GM19238 (cell line): ENCODE measurements around the gene ALG5.

Experiments used
- DNase-seq: peaks from one replicate; pipeline ENCODE4 v3.0.0; 2011; ENCODE audit warnings: low spot score; ENCODE audit not compliant: insufficient read length

The ALG5 gene

DNA sequence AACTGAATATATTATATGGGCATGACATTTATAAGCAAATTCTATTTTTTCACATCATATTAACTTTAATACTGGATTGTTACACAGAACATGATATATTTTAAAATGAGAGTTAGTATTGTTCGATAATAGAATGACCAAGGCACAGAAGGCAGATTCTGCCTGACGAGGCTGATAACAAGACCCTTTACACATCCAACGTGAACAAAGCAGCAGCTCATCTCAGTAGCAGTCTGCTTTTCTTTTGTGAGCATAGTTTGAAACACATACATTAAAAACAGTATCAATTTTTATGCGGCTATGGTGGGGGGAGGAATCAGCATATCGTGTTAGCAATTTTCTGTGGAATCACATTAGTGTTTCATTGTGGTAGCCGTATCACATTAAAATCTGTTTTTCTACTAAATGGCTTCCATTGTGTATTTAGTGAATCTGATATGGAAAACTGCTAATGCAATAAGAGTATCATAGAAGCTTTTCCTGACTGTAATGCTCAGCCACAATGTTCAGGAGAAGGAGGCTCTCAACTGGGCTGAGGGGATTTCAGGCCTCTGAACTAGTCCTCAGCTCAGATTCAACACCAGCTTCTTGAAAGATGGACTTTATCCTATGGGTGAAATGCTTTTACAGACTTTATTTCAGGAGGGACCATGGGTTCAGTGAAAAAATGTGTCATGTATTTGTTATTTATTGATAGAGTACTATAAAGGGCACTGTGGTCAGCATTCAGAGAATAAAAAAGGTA is 83.1 kb downstream of the ALG5 start:
- no peak for DNase-seq

DNA sequence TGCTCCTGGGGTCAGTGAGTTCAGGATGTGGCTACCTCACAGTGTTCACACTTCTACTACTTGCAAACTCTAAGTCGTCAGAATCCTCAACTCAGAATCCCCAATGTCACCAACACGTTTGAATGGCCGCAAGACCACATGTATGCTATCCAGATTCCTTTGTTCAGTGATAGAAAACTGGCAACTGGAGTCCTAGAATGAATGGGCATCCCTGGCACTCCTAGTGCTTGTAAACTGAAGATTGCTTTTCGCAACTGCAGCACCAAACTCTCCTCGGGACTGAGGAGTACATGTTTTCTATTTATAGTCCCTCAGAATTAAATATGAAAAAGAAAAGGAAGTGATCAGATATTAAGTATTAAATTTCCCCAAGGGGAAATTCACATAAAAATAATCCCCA is 84.0 kb downstream of the ALG5 start:
- DNase-seq, result no peak

DNA sequence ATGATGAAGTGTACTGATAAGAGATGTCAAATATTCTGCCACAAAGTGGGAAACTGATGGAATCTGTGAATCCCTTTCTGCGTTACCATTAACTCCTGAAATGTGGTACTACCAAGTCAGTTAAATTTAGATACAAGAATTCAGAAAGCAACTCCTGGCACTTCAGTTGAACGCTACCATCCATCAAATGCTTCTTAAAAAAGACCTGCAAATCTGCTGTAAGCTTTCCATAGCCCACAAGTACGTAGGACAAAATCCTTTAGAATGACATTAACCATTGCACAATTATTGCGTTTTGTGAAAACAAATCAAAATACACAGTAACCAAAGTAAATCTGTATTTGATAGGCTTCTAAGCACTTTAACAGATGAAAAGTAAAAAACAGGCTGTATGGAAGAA is 84.5 kb downstream of the ALG5 start:
- DNase-seq, result no peak

DNA sequence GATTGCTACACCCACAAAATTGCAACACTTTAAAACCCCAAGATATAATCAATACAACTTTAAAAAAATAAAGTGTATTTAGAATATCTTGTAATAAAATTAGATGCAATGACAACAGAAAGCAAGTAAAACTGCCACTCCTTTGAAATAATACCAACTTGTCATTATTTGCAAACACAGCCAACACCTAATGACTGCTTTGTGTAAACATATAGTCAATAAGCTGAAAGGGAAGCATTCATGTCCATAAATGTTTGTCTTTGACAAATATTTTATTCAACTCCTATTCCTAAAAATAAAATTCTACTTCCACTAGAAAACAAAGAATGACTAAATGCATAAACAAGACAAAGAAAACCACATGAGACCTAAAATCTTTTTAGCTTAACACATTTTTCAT is 85.7 kb downstream of the ALG5 start:
- DNase-seq, result no peak

DNA sequence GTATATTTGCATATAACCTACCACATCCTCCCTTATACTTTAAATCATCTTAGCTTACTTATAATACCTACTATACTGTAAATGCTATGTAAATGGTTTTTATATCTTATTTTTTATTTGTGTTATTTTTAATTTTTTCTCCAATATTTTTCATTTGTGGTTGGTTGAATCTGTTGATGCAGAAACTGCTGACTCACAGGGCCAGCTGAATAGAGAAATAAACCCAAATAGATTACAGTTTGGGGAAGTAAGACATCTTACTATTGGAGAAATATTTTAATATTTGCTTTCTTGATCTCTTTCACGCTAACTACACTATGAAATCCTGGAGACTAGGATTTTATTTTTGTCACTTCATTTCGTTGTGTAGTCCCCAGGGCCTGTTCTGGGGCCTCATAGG is 86.2 kb downstream of the ALG5 start:
- no peak for DNase-seq

DNA sequence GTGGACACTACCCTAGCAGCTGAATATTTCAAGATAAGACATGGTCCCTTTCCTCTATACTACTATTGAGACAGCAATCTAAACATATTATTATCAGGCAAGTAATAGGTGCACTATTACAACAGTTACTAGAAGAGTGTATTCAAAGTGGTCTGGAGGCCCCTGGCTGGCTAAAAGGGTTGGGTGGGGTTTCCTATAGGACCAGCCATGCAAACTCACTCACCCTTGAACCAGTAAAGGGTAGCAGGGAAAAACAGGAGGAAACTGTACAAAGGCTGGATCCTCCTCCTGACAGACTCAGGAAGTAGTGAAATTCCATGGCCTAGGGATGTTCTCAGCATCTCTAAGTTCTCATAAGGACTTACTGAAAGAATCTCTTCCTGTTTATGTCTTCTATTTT is 86.8 kb downstream of the ALG5 start:
- DNase-seq, result no peak

DNA sequence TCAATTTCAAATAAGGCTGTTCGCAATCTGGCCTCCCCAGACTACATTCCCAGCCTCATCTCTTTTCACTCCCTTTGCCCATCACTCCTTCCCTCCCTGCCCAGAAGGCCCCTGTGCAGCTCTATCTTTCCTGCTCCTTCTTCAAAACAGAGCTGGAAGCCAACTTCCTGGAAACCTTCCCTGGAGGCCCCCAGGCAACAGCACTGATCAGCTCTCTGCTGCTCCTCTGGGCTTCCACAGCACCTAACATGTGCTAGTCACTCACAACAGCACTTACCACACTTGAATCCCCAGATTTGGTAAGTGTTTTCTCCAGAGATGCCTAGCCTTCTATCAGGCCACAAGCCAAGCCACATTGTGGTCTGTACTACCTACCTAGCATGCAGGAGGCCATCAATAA is 88.6 kb downstream of the ALG5 start:
- no peak for DNase-seq

DNA sequence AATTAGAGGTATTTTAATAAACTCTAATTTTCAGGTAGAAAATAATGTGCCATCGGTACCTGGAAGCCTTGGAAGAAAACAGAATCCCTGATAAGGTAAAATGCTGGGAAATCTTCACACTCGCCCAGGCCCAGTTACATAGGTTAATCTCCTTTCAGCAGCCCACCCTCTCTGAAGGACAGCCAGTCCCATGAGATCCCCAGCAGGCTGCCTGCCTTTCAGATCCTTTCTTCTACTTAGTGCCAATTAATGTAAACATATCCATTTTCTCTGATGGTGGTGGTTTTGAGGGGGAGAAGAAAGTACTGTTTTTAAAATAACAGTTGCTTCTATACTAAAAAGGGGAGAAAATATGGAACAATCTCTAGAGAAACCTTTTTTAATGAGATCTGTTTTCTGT is 91.3 kb downstream of the ALG5 start:
- no peak for DNase-seq

DNA sequence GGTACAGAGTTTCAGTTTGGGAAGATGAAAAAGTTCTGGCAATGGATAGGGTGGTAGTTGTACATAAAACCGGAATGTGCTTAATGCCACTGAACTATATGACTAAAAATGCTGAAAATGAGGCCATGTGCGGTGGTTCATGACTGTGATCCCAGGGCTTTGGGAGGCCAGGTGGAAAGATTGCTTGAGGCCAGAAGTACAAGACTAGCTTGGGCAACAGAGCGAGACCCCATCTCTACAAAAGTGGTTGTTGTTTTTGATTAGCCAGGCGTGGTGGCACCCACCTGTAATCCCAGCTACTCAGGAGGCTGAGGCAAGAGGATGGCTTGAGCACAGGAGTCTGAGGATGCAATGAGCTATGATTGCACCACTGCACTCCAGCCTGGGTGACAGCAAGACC is 91.9 kb downstream of the ALG5 start:
- DNase-seq, result no peak

DNA sequence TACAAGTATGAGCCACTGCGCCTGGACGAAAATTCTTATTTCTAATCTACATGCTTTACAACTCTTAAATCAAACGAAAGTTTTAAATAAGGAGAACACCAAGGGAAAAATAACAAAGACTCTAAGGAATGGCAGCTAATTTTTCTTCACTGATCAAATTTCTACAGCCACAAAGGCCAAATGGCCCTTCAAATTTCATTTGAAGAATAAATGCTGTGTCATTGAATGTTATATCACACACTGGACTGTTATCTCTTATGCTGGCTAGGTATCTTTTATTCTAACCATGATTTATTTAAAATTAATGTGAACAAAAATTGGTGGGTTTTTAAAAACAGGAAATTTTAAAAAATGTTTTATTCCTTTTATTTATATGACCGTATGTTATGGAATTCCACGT is 93.2 kb downstream of the ALG5 start:
- DNase-seq, result no peak

DNA sequence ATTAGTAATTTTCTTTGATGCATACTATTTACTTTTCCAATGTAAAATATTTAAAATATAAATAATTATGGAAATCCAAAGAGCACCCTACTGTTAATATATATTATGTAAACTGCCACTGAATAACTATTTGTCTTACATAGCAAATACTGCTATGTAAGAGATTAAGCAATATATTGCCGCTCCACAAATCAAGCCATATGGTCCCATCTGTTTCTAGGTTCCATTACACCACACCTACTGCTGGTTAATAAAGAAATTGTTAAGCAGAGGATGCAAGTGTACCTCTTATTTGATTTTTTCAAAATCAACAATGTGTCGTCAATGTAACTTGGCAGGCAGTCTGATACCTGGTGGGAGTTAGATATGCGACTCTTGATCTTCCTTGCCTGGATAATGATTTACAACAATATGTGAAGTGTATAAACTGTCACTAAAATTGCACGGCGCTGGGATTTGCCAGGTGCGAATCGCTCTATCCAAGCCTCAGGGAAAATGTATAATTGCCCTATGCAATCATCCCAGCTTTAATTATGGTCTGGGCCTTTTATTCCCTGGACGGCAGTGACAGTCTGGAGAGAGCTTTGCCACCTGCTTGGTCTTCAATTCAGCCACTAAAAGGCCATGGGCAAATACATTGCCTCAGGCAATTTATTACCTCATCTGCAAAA is 95.1 kb downstream of the ALG5 start:
- DNase-seq, result no peak
